HG03060 (cell line): ENCODE results near the gene LAMB1.

Source experiments
- ATAC-seq: cut with Tn5 transposase; IDR thresholded peaks from one replicate; pipeline ENCODE4 v1.9.1; 2021; ENCODE audit warnings: low read depth, moderate number of reproducible peaks; ENCODE audit not compliant: unreplicated experiment

The LAMB1 gene

DNA sequence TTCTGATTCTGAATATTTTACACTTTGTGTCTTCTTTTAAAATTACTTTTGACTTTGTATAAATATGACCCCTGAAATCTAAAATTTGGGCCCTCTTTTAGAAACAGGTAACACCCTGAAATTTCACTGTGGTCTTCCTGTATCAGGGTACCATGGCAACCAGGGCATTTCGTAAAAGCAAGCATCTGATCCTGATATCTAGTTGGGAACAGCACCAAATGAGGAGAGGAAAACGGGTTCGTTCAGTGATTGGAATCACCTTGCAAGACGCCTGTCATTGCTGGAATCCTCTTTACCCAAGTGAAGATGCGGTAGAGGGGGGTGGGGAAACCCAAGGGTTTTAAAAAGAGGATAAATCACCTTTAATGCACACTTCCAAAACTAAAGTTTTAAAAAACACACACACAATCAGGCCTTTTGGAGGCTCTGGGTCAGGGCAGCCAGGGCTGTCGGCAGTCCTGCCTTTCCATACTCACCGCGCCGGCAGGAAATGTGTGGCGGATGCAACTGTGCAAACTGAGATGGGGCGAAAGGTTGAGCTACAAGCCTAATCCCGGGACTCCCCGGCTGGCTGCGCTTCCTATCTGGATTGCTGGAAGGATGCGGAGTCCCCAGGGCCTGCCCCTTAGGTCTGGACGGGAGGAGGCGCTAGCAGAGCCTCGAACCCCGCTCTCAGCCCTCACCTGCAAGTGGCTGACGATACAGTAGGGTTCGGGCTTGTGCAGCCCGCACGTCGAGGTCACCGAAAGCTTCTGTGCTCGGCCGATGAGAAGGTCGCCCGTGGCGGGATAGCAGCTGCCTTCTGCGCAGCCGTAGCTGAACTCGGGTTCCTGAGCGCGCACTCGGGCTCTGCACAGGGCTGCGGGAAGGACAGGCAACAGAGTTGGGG is 1.8 kb downstream of the LAMB1 start:
- ATAC-seq: no peak

DNA sequence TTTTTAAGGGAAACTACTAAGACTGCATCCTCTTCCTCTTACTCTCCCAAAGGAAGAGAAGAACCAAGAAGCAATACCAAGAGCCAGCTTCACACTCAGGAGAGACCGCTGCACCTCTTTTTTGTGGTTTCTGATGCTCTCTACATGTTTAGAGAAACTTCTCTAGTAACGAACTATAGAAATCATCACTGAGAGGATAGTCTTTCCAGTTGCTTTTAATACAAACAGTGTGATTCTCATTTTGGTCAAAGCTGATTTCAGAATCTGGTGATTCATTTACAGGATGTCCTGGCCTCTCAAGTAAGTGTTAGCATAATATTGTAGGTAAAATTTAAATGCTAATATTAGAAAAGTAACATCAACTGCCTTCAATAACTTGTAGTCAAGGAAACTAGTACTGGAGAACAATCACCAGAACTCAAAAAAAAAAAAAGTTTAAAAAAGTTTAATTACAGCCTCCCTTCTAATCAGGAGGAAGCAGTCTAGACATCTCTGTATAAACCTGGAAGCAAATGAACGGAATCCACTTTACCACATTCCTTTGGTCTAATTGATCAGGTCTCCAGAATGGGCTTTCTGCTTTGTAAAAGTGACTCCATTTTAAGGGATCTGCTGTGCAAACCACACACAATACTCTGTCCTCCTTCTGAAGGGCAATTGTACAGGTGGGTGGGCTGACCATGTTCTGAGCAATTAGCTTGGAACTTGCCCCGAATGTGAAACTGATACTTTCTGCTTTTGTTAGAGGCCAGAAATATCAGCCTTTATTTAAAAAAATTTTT is 3.0 kb downstream of the LAMB1 start:
- ATAC-seq: no peak

DNA sequence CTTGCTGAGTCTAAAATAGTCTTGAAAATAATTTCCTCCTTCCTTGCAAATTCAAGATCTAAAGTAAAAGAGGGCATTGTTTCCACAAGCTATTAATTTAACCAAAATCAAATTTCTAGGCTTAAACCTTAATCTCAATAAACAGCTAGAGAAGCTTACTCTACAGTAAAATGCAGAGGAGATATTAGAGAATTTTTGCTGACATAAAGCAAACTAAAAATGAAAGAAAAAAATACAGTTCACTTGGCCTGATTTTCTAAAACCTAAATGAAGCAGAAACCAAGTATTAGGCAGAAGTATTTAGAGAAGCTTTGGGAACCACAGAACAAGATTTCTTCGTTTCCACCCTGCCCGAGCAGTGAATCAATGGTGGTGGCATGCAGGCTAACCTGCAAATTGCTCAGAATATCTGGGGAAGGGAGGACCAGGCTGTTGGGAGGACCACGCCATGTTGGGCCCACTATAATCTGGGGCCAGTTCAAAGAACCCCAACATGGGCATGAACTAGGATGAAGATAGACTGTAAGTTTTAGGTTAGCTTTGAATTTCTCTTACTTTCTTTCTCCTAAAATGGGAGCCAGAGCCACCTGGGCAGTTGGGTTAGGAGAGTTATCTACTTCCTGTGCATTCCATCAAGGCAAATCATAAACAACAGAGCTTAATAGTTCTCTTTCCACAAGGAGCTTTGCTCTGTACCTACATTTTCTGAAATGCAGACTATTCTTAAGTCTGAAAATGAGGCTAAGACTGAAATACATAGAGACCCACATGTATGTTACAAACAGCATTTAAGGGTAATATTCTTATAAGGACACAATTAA is 4.1 kb downstream of the LAMB1 start:
- ATAC-seq: no peak

DNA sequence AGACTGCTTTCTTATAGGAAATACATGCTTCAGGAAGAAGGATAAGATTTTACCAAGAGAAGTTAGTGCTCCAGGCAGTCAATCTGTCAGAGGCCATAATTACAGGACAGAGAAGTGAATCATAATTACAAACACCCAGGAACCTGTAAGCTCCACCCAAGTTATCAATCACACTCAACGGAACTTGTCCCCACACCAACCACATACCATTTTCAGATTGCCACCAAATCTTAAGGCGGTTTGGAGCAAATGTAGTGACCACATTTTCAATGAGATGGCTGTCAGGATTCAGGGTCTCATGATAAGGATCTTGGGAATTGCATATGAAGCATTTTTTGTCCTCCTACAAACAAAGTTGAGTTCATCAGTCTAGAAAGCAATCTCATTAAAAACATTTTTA is 4.8 kb downstream of the LAMB1 start:
- no peak for ATAC-seq

DNA sequence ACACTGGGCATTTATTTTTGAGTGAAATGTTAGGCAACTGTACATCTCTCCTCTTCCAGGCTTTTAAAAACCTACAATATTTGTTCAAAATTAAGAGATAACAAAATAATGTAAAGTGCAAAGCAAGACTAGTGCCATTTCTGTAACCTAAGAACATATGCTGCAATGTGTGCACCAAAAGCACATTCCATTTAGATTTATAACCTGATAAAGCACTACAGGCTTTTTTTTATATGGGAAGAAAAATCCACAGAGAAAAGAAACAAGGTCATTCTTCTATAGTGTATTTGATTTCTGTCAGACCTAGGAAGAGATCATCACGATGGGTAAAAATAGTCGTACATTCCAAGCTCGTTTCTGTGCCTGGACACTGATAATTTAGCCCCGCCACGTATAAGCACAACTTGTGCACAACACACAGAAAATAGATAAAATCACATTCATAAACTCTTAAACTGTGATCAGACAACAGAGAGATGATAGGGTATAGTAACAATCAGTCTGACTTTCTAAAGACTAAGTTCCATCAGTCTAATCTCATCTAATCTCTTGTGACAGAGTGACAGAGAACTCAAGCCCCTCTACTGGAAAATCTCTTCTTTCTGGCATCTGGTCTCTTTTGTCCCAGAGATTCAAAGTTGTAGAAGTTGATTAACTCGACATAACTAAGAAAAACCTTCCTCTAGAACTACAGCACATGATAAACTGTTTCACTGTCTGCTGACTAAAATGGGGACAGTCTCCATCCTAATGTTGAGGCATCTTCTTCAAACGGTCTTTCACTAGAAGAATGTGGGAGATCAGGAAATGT is 6.7 kb downstream of the LAMB1 start:
- ATAC-seq: no peak

DNA sequence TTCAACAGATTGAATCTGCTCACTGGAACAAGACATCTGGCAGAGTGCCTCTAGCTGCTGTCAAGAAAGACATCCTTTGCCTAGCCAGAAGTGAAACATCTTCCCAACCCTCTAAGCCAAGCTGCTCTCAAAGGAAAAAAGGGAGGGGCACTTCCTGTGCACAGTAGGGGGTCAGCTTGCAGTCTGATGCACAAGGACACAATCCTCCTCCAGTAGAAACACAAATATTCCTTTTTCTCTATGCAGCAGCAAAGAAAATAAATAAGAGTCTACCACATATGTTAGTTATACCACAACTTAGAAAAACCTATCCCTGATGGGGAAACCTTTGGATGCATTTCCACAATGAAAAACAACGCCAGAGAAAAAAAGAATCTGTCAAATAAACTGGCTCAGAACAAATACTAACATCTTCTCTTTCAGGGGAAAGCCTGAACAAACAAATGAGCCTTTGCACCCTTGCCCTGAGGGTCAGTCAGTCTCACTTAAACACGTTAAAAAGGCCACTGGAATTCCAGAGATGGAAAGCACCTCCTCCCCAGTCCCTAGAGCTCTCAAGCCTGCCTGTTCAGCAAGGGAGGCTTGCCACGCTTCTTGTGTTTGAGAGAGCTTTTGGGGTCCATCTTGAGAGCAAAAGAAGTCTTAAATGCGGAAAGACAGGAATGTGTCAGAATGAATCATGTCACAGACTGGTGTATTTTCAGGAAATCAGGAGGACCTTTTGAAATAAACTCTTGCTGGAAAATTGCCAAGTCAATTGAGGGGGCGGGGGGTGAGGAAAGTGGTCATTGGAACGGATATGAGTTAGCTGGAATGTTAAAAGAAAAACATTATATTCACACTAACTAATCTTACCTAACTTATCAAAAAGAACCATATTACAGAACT is 7.5 kb downstream of the LAMB1 start:
- ATAC-seq: no peak

DNA sequence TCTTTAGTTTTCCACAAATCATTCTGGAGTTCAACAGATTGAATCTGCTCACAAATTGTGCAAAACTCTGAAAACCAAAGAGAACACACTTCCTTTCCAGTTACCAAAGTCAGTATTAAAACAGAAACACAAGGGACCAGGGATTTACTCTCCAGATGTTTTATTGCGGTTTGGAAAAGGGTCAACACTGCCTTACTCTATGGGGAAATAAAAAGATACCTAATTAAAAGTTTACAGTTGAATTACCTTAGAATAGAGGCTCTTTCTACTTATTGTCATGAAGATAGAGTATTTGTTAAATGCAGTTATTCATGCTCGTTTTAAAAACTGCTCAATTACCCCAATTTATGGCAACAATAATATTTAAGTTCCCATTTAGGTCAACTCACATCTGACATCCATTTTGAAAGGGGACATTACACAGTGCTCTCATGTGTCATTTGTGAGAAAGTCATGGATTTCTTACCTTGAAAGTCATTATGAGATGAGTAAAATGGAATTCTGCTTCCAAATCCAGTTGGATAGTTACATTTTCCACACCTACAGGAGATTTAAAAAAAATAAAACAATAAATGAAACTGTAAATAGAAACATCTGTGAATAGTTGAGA is 8.4 kb downstream of the LAMB1 start:
- no peak for ATAC-seq

DNA sequence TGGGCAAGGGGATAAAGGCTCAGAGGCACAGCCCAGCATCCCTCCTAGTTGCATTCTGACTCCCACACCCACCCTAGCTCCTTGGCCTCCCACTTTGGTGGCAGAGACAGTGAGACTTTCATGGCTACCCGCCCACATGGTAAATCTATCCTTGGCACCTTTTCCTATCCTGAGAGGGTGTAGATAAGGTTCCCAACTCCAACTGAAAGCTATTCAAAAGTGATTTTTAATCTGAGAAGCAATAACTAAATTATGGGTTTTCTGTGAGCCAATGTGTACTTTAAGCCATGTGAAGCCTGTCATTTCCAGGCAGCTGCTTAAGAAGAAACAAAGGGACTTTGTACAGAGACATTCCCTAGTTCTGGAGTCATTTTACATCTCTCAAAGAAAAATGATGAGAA is 9.1 kb downstream of the LAMB1 start:
- ATAC-seq: no peak

DNA sequence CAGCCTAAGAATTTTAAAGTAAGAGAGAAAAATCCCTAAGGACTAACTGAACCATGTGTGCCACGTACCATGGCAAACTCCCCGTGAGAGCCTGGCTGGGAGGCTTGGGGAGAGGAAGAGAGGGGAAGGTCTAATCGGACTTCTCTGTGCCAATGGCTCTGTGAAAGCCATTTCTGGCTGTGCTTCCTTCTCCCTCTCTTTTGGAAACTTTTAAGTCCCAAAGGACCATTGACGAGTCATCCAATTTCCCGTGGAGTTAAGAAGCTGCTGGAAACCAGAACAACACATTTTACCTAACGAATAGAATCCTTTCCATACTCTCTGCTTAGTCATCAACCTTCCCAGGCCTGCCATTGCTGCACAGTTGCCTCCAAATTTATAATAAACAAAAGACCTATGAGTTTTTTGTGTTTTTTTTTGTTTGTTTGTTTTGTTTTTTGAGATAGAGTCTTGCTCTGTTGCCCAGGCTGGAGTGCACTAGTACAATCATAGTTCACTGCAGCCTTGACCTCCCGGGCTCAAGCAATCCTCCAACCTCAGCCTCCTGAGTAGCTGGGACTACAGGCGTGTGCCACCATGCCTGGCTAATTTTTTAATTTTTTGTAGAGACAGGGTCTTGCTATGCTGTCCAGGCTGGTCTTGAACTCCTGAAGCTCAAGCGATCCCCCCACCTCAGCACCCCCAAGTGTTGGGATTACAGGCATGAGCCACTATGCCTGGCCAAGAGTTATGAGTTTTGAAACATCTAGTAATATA is 13.2 kb downstream of the LAMB1 start:
- no peak for ATAC-seq

DNA sequence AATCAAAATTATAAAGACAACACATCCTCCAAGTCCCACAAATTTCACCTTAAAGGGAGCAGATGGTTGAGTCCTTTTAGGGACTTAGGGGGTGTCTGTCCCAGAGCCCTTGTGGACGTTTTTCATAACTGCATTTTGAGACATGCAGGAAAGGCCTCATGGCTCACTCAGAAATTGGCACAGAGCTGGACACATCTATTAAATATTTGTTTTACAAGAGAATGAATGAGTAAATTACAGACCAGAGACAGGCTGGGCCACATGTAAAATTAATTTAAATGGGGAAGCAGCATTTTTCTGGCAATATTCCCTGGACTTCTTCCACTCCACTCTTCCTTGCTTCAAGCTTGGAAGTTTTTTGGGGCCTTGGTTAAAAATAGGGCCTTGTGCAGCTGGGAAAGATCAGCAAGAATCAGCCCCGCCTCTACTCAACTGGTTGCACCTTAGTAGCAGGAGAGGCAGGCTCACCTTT is 20.0 kb downstream of the LAMB1 start:
- no peak for ATAC-seq

DNA sequence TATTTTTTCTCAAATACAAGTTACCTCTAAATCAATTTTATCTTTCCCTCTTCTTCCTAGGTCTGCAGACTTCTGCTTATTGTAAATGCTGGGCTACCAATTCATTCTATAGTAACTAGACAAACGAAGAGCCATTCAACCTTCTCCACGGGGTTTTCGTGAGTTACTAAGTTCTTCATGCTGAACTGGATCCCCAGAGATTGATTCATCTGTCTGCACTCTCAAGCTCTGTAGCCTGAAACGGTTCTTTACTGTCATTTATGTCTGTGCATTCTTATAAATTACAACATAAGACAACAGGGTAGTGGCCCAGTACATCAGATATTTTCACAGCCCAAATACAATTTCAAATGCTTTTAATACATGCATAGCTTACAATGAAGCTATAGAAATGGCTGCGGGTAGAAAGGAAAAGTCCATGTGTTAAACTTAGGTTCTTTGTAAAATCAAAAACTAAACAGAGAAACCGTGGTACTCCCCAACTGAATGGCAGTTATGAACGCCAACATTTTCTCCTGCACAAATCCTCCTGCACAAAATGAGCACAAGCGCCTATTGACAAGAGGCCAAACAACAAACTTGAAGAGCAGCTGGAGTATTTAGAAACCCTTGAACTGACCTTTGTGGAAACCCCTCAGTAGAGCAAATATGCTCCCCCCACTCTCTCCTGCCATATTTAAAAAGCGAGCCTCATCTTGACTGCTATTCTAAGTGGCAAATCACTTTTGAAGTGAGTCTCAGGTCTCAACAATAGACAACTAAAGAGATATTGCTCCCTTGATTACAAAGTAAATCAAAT is 20.7 kb downstream of the LAMB1 start:
- no peak for ATAC-seq

DNA sequence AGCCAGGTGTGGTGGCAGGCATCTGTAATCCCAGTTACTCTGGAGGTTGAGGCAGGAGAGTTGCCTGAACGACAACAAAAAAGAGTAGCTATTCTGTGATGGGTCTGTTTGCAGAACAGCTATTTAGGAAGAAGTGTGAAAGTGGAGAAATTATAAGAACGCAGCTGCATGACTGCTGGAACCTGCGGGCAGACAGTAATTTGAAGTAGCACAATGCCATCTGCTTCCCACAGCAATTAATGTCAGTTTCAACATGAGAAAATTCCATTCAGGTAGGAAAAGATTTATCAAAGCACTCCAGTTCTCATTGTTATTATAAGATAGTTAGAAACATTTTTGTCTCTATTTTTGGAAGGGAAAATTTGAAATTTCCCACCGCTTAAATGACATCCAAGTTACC is 21.5 kb downstream of the LAMB1 start:
- ATAC-seq: no peak

DNA sequence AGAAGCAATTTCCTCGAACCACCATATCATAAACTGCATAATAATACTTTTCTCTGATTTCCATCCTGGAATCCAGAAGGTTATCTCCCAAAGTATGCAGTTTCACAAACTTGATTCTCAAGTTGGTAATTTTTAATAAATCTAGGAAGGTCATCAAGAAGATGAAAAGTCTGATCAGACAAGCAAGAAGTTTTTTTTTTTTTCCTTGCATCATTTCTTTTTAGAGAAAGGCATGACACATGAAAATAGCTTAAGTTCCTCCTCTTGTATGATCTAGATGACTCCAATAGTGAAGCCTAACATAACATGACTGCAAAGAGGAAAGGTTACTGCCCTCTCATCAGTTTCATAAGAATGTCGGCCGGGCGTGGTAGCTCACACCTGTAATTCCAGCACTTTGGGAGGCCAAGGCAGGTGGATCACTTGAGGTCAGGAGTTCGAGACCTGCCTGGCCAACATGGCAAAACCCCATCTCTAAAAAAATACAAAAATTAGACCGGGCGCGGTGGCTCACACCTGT is 22.2 kb downstream of the LAMB1 start:
- ATAC-seq: no peak

DNA sequence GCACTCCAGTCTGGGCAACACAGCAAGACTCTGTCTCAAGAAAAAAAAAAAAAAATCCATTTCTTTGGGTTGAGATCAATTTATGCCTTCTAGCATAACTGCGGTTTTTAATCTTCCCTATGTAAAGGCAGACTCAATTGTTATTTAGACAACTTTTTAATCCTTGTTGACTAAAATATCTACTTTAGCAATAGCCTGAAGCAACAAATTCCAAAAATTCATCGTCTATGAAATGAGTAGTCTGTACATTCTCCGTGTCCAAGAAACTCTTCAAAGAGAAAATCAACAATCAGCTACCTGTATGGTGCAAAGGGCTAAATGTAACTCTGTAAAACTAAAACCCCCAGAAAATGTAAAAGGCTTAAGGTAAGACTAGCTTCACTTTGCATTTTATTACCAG is 22.8 kb downstream of the LAMB1 start:
- ATAC-seq: no peak

DNA sequence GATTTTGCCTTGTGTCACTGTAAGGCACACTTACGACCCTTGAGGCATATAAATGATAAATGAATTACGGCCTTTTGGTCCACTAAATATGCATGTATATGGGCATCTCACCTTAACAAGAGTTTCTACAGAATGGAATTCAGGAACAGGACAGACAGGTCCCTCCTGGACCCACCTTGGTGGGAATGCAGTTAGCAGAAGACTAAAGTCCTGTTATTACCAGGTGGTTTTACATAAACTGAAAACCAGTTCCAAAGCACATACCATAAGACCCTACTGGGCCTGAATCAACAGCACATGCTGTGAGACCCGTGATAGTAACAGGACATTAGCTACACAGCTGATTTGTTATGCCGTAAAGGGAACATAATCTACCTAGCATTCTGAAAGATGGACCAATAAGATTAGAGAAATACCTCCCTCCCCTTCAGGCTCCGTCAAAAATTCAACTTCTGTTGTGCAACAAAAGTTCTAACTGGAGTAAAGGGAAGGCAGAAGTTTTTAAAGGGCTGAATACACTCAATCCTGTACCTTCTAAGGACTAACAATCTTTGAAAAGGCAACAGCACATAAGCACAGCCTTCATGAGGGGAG is 24.0 kb downstream of the LAMB1 start:
- no peak for ATAC-seq

DNA sequence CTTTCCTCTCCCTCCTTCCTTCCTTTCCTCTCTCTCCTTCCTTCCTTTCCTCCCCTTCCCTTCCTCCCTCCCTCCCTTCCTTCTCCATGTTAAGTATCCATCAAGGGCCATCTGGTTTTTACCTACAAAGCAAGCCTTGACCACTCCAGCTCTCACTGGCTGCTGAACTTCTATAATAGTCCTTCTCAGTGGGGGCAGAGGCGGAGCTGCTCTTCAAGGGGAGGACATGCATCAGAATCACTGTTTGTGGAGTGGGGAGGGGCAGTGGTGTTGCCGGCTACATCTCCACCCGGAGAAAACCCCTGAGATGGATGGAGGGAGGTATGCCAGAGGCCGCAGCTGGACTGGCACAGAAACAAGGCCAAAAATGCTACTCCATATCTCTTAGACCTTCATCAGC is 25.9 kb downstream of the LAMB1 start:
- no peak for ATAC-seq

DNA sequence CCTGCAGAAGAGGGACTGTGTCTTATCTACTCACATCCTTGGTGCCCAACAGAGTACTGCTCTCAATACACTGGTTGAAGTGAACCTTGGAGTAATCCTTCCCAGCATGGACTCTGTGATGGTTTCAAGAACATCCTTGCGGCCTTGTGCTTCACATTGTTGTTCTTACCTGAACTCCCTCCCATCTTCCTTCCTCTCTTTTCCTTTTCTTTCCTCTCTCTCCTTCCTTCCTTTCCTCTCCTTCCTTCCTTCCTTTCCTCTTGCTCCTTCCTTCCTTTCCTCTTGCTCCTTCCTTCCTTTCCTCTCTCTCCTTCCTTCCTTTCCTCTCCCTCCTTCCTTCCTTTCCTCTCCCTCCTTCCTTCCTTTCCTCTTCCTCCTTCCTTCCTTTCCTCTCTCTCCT is 26.3 kb downstream of the LAMB1 start:
- no peak for ATAC-seq
